Astrocyte of the hippocampus (primary cell): ENCODE results near the gene POLR3K.
A peak's percentile ranks its signal among the peaks of the same experiment; 100 is the strongest.

Experiments
- DNase-seq: peaks from one replicate; pipeline ENCODE4 v3.0.0; 2011; ENCODE audit warnings: low read depth, low spot score

The POLR3K gene

GRCh38 chr16:53346-54236 is at the start of gene POLR3K, which contains the start of gene SNRNP25:
Gene POLR3K, minus strand, starts transcription at chr16:53608. Its CDS starts 22 bp downstream, at chr16:53586.
Gene SNRNP25, plus strand, starts transcription at chr16:53828. Its CDS starts 189 bp downstream, at chr16:54017.
- peak; percentile 99 for DNase-seq

DNA sequence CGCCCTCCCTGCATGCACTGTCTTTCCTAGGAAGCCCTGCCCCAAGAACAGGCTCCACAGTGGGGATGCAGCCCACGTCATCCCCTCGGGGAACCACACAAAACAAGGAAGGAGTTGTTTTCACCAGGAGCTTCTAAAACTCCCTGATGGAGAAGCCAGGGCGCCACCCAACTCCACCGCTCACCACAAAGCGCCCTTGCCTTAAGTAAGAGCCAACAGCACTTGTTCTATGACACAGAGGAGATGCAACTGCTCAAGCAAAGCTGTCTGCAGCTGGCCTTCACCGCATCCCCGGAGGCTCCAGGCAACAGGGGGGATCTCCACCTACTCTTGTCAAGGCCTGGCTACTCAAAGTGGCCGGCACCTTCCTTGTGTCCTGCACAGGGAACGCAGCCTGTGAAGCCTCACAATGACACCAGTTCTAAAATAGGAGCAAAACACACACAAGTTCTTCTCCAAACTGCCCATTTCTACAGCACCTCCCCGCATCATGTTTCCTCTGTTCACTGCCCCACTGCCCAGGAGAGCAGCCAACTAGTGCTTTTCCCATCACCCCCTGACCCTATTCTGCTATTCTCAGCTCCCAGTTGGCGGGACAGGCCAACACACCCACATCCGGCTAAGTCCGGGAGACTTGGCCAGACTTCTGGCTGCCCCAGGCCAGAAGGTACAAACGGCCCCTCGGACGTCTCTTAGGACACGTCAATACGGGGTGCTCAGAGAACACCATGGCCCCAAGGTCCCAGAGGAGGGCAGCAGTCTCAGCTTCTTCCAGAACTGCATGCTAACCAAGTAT is 48.9 kb upstream of the POLR3K start:
- no peak for DNase-seq

GRCh38 chr16:101586-101985 is 48.2 kb upstream of the POLR3K start:
- no peak for DNase-seq

DNA sequence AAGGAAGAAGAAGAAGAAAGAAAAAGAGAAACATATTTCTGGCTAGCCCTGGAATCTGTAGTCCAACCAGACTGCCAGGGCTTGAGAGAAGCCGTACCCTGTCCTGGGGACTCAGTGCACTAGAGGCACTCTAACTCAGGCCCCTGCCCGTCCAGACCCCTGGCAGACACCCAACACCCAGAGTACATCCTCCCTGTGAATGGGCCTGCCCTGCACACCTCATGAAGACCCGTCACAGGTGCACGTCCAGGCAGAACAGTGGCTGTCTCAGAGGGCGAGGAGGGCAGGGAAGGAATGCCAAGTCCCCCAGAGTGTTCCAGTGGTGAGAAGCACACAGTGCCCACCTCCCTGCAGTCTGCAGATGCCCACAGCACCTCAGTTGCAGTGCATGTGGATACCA is 47.6 kb upstream of the POLR3K start:
- DNase-seq = no peak

DNA sequence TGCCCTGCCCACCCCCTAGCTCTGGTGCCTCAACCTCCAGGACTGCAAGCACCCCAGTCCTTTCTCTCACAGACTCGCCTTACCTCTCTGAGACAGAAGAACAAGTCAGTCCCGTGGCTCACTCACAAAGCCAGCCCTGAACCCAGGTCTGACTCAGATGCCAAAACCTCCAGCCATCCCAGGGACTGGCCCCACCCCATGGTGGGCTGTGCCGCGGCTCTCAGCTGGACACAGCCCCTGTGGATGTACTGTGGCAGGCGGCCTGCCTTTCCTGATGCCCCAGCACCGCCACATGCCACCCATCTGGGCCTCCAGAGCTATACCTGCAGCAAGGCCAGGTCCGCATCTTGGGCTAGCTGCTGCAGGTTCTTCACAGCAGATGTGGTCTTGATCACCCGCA is 44.4 kb upstream of the POLR3K start:
- DNase-seq = peak; percentile 84

DNA sequence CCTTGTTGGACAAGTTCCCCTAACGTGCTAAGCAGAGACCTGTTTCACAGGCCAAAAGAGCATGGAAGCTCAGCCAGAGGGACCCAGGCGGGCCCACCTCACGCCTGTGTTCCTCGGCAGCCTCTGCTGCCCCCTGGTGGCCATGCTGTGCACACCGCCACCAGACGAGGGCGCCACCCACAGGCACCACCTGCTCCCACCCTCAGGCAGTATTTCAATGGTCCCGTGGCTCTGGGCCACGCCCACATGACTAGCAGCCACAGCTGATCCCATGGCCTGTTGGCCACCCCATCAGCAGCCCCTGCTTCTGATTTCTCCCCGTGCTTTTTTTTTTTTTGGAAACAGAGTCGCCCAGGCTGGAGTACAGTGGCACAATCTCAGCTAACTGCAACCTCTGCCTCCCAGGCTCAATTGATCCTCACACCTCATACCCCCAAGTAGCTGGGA is 43.5 kb upstream of the POLR3K start:
- peak; percentile 94 for DNase-seq

- no peak for DNase-seq
Measured at GRCh38 chr16:94918-95265, 41.5 kb upstream of the POLR3K start.

- no peak for DNase-seq
Measured at GRCh38 chr16:92431-93339, 39.3 kb upstream of the POLR3K start.

DNA sequence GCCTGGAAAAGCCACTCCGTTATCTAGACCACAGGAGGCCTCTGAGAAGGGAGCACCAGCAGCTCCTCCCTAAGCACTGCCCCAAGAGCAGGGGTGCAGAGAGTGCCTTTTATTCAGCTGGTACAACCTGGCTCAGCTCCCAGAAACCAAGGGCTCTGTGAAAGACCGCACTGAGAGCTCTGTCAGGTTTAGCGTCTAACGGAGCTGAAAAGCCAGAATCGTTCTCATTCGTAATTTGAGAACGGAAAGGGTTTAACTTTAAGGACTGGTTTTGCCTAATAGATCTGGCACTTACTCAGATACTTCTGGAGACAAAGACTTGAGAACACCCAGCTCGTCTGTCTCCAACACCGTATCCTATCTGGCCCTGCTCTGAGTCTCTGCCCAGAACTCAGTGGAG is 38.1 kb upstream of the POLR3K start:
- DNase-seq = peak; percentile 92

GRCh38 chr16:89391-90302 is 36.2 kb upstream of the POLR3K start:
- no peak for DNase-seq

GRCh38 chr16:88613-89012 is 35.2 kb upstream of the POLR3K start:
- no peak for DNase-seq

DNA sequence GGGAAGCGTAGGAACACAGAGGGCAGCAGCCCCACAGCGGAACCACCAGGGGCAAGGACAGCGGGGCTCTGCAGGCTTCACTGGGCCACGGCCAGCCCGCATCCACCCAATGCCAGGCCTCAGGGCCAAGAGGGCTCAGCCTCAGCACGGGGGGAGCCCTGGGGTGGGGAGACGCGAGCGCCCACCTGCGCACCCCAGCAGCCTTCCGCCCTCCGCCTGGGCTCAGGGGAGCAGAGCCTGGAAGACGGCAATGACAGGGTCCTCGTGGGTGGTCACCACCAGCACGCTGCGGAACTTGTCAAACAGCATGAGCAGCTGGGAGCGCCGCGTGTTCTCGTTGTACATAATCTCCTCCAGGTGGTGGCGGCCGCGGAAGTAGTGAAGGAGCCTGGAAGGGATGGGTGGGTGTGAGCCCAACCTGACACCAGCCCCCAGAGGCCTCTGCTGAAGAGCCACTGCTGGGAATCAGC is 33.1 kb upstream of the POLR3K start:
- no peak for DNase-seq

GRCh38 chr16:85865-86264 is 32.5 kb upstream of the POLR3K start:
- DNase-seq = no peak

DNA sequence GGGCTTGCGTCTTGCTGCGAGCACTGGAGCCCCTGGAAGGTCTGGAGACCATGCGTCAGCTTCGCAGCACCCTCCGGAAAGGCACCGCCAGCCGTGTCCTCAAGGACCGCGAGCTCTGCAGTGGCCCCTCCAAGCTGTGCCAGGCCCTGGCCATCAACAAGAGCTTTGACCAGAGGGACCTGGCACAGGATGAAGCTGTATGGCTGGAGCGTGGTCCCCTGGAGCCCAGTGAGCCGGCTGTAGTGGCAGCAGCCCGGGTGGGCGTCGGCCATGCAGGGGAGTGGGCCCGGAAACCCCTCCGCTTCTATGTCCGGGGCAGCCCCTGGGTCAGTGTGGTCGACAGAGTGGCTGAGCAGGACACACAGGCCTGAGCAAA is 32.0 kb upstream of the POLR3K start:
- no peak for DNase-seq

- DNase-seq = peak; percentile 92
Measured at GRCh38 chr16:84718-85406, 31.5 kb upstream of the POLR3K start.

GRCh38 chr16:83781-84615 is 30.6 kb upstream of the POLR3K start:
- no peak for DNase-seq

DNA sequence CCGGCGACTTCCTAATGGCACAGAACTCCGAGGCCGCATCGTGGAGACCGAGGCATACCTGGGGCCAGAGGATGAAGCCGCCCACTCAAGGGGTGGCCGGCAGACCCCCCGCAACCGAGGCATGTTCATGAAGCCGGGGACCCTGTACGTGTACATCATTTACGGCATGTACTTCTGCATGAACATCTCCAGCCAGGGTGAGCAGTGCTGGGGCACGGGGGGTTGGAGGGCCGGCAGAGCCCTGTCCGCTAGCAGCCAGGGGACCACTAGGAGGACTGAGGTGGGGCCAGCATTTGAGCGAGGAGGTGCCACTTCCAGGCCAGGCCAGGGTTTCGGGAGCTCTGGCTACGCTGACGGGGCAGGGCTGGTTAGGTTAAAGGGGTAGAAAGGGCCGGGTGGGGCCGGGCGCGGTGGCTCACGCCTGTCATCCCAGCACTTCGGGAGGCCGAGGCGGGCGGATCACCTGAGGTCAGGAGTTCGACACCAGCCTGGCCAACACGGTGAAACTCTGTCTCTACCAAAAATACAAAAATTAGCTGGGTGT is 29.7 kb upstream of the POLR3K start:
- DNase-seq = no peak

DNA sequence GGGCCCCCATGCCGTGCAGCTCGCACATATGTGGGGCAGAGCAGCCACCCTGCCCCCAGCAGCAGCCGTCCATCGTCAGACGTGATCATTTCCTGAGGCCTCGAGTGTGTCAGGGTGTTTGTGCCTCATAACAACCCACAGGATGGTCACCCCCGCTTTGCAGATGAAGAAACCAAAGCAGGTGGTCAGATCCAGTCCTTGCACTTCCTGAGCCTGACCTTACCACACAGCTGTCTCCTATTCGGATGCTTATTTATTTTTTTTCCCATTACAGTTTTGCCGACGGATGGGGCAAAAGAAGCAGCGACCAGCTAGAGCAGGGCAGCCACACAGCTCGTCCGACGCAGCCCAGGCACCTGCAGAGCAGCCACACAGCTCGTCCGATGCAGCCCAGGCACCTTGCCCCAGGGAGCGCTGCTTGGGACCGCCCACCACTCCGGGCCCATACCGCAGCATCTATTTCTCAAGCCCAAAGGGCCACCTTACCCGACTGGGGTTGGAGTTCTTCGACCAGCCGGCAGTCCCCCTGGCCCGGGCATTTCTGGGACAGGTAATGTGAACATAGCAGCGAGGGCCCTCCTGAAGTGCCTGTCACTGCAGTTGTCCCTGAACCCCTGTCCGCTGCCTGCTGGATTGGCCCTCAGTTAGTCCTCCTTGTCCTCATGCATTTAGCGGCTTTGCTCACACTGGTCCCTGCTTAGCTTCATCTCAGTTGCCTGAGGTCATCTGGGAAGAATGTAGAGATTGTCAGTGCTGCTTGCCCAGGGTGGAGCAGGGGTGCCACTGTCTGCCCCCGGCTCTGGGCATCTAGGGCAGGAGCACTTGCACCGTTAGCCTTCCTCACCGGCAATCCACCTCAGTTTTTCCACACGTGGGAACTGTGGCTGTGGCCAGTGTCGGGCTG is 26.0 kb upstream of the POLR3K start:
- DNase-seq = no peak
